ENCODE results near the gene TTC38.
A peak's percentile ranks its signal among the peaks of the same experiment; 100 is the strongest.
"Not testable (repeated sequence)": the region's sequence is repeated elsewhere in the genome, so short reads cannot be mapped to it uniquely, and the experiment has no call there.

Gene TTC38

GRCh38 chr22:46297151-46297812 lies 29.5 kb downstream of the TTC38 start:
- peak; percentile 29 for DNase-seq

GRCh38 chr22:46299101-46299500 lies 31.3 kb downstream of the TTC38 start:
- DNase-seq: no peak

GRCh38 chr22:46300491-46300890 lies 32.7 kb downstream of the TTC38 start:
- no peak for DNase-seq

GRCh38 chr22:46303347-46303965 lies 35.6 kb downstream of the TTC38 start:
- no peak for DNase-seq

- no peak for DNase-seq
Measured at GRCh38 chr22:46308283-46308988, 40.6 kb downstream of the TTC38 start.

GRCh38 chr22:46309526-46310085 lies 41.8 kb downstream of the TTC38 start:
- DNase-seq: no peak

- no peak for DNase-seq
Measured at GRCh38 chr22:46312056-46312455, 44.2 kb downstream of the TTC38 start.

- DNase-seq: not testable (repeated sequence)
Measured at GRCh38 chr22:46312848-46313247, 45.0 kb downstream of the TTC38 start.

GRCh38 chr22:46315976-46316375 lies 48.2 kb downstream of the TTC38 start:
- DNase-seq: no peak

- DNase-seq: no peak
Measured at GRCh38 chr22:46317646-46318045, 49.8 kb downstream of the TTC38 start.

- no peak for DNase-seq
Measured at GRCh38 chr22:46318576-46318975, 50.8 kb downstream of the TTC38 start.

GRCh38 chr22:46319319-46319718 lies 51.5 kb downstream of the TTC38 start:
- DNase-seq: no peak

GRCh38 chr22:46320166-46320710 lies 52.4 kb downstream of the TTC38 start:
- no peak for DNase-seq

GRCh38 chr22:46320716-46321386 lies 53.0 kb downstream of the TTC38 start:
- no peak for DNase-seq

GRCh38 chr22:46322711-46323110 lies 54.9 kb downstream of the TTC38 start:
- no peak for DNase-seq

- no peak for DNase-seq
Measured at GRCh38 chr22:46323162-46323561, 55.4 kb downstream of the TTC38 start.

GRCh38 chr22:46326066-46326680 lies 58.4 kb downstream of the TTC38 start:
- no peak for DNase-seq

- no peak for DNase-seq
Measured at GRCh38 chr22:46327691-46328465, 60.1 kb downstream of the TTC38 start.

GRCh38 chr22:46328797-46329196 lies 61.0 kb downstream of the TTC38 start:
- no peak for DNase-seq

- no peak for DNase-seq
Measured at GRCh38 chr22:46329616-46330015, 61.8 kb downstream of the TTC38 start.

GRCh38 chr22:46330426-46330825 lies 62.6 kb downstream of the TTC38 start:
- DNase-seq: no peak

GRCh38 chr22:46331496-46331895 lies 63.7 kb downstream of the TTC38 start:
- no peak for DNase-seq
